Mammary epithelial cell (primary cell): Measurements from ENCODE around the gene MCM9.

Experiments used
- CTCF ChIP-seq, 2 donors: IDR thresholded peaks in 1 of 2; conservative IDR thresholded peaks in 1 of 2; 2 replicates each; pipeline ENCODE4 v1.5.1; 2011 to 2012; ENCODE audit warnings: inconsistent platforms in 2 of 2, low read length in 2 of 2, mild to moderate bottlenecking in 2 of 2, control low read depth in 1 of 2, low read depth in 1 of 2; ENCODE audit not compliant: insufficient read depth in 1 of 2; ENCODE audit errors: extremely low read depth in 1 of 2
- EZH2 ChIP-seq: IDR thresholded peaks from 2 replicates; pipeline ENCODE4 v1.6.1; 2012; ENCODE audit warnings: low read length, inconsistent platforms, borderline replicate concordance

- TF ChIP-seq EZH2 (no peak), CTCF (conservative IDR thresholded peaks at IDR 0.05 in 1 of 2, IDR thresholded peaks at IDR 0.05 in 1 of 2; ENCODE audit: extremely low read depth in 1 of 2, insufficient read depth in 1 of 2, low read depth in 1 of 2, low read length in 2 of 2) (no peak)
These were observed 74.1 kb downstream of the MCM9 start for GRCh38 chr6:118860880-118861279.
